DND-41 (cell line): ENCODE measurements around the gene RSF1.

ENCODE experiments used
- ATAC-seq: fragments of 200-7000 bp; cut with Tn5 transposase; 3 replicates; pipeline ENCODE4 v1.9.1; 2021; ENCODE audit warnings: low read depth; ENCODE audit not compliant: insufficient read depth
- DNase-seq: peaks from one replicate; pipeline ENCODE4 v3.0.0-alpha.2; 2020
- H2AFZ ChIP-seq: 2 replicates; pipeline ENCODE4 v1.6.0; 2012; ENCODE audit warnings: low read depth, low read length
- H3K27ac ChIP-seq: 2 replicates; pipeline ENCODE4 v1.5.1; 2012; ENCODE audit warnings: low read length, inconsistent platforms
- H3K27me3 ChIP-seq: fragments of 200-600 bp; sonication (generic); 2 replicates; pipeline ENCODE4 v1.6.0; 2012; ENCODE audit warnings: low read length, mild to moderate bottlenecking, inconsistent platforms; ENCODE audit not compliant: insufficient read depth, poor library complexity
- H3K36me3 ChIP-seq: 2 replicates; pipeline ENCODE4 v1.5.1; 2012; ENCODE audit warnings: low read length, inconsistent platforms; ENCODE audit not compliant: insufficient read depth
- H3K4me1 ChIP-seq: 2 replicates; pipeline ENCODE4 v1.5.1; 2012; ENCODE audit warnings: mild to moderate bottlenecking, low read length; ENCODE audit not compliant: insufficient read depth
- H3K4me2 ChIP-seq: 2 replicates; pipeline ENCODE4 v1.6.0; 2012; ENCODE audit warnings: mild to moderate bottlenecking, moderate library complexity, low read length, inconsistent platforms; ENCODE audit not compliant: insufficient read depth
- H3K4me3 ChIP-seq, 2 experiments: fragments of 200-600 bp in 1 of 2; shearing (Covaris generic) in 1 of 2; 2 replicates each; pipeline ENCODE4 v1.5.1; 2012 to 2016; ENCODE audit warnings: inconsistent platforms in 2 of 2, low read length in 2 of 2, mild to moderate bottlenecking in 2 of 2, low read depth in 1 of 2, moderate library complexity in 1 of 2
- H3K79me2 ChIP-seq: 2 replicates; pipeline ENCODE4 v1.6.0; 2012; ENCODE audit warnings: low read length, inconsistent platforms; ENCODE audit not compliant: insufficient read depth
- H3K9ac ChIP-seq: 2 replicates; pipeline ENCODE4 v1.6.0; 2012; ENCODE audit warnings: low read depth, mild to moderate bottlenecking, inconsistent platforms, low read length, moderate library complexity
- H3K9me3 ChIP-seq: 2 replicates; pipeline ENCODE4 v1.5.1; 2012; ENCODE audit warnings: low read length, moderate library complexity, mild to moderate bottlenecking, inconsistent platforms; ENCODE audit not compliant: insufficient read depth, severe bottlenecking
- H4K20me1 ChIP-seq: 2 replicates; pipeline ENCODE4 v1.6.0; 2012; ENCODE audit warnings: low read length; ENCODE audit not compliant: insufficient read depth
- EZH2 ChIP-seq: IDR thresholded peaks from 3 replicates; pipeline ENCODE4 v1.6.1; 2012; ENCODE audit warnings: borderline replicate concordance, low read depth, mild to moderate bottlenecking, moderate library complexity, low read length, inconsistent platforms; ENCODE audit not compliant: severe bottlenecking
- TF ChIP-seq, protein P1 (sequence below): IDR thresholded peaks from 2 replicates; pipeline ENCODE4 v1.5.1; 2012; ENCODE audit warnings: borderline replicate concordance, low read length, moderate library complexity, mild to moderate bottlenecking; ENCODE audit not compliant: poor library complexity, severe bottlenecking; ENCODE audit errors: extremely low read depth

Gene RSF1

DNA sequence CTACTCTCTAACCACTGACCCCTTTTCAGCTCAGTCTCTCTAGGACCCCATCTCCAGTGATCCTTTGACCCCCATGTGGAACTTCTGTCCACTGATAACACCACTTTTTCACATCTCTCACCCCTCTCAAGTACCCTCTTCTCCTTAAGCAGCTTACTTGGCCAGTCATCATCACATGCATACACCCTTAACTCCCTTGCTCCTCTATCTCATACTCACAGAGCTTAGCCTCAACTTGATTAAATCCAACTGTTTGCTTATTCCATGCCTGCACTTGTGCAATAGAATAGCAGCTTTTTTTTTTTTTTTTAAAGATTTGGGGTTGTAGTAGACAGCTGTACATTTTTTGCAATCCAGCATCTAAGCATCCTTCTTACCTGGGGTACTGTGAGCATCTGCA lies 208.6 kb downstream of the RSF1 start:
- no peak for TF ChIP-seq EZH2
- TF ChIP-seq, protein P1, sequence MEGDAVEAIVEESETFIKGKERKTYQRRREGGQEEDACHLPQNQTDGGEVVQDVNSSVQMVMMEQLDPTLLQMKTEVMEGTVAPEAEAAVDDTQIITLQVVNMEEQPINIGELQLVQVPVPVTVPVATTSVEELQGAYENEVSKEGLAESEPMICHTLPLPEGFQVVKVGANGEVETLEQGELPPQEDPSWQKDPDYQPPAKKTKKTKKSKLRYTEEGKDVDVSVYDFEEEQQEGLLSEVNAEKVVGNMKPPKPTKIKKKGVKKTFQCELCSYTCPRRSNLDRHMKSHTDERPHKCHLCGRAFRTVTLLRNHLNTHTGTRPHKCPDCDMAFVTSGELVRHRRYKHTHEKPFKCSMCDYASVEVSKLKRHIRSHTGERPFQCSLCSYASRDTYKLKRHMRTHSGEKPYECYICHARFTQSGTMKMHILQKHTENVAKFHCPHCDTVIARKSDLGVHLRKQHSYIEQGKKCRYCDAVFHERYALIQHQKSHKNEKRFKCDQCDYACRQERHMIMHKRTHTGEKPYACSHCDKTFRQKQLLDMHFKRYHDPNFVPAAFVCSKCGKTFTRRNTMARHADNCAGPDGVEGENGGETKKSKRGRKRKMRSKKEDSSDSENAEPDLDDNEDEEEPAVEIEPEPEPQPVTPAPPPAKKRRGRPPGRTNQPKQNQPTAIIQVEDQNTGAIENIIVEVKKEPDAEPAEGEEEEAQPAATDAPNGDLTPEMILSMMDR = no peak
- H3K36me3 ChIP-seq = peaks cover 74% of the 10 kb centered on the region
- H3K9ac ChIP-seq = no peak overlapping the region

More for the DNA sequence above, 208.6 kb downstream of the RSF1 start:
- ATAC-seq (0 out of 3 replicates have a peak, but pooled peaks have one; percentile 22), DNase-seq (no peak)
- H4K20me1 ChIP-seq = no peaks in the 10 kb centered on the region
- H3K79me2 ChIP-seq = no peaks in the 10 kb centered on the region
- H2AFZ ChIP-seq = no peak overlapping the region
- H3K4me1 ChIP-seq = no peaks in the 10 kb centered on the region
- no peaks in the 10 kb centered on the region for H3K9me3 ChIP-seq
- H3K27me3 ChIP-seq = no peaks in the 10 kb centered on the region
- H3K4me3 ChIP-seq = no peak overlapping the region
- no peak overlapping the region for H3K27ac ChIP-seq
- no peak overlapping the region for H3K4me2 ChIP-seq
